Thymus (tissue), 11 donors: Measurements from ENCODE around the gene NCBP2. TPM values are rescaled to one million over a fixed set of nuclear protein-coding genes. Genes with fewer than 3 reads are reported as not detected.
A peak's percentile ranks its signal among the peaks of the same experiment; 100 is the strongest.

Source experiments
- DNase-seq, 9 donors: peaks; one replicate each; pipeline ENCODE4 v3.0.0-alpha.2; 2013; ENCODE audit warnings: low spot score in 9 of 9, low read depth in 6 of 9, missing footprints in 1 of 9
- H3K27ac ChIP-seq, 2 donors: one replicate each; pipeline ENCODE4 v1.5.1; 2013; ENCODE audit warnings: control low read depth in 1 of 2, low read depth in 1 of 2, low read length in 1 of 2, mild to moderate bottlenecking in 1 of 2, moderate library complexity in 1 of 2
- H3K27me3 ChIP-seq, 2 donors: one replicate each; pipeline ENCODE4 v1.5.1; 2013; ENCODE audit warnings: low read length in 1 of 2; ENCODE audit not compliant: control insufficient read depth in 2 of 2, insufficient read depth in 1 of 2
- H3K36me3 ChIP-seq, 2 donors: one replicate each; pipeline ENCODE4 v1.5.1; 2013; ENCODE audit warnings: low read length in 1 of 2, mild to moderate bottlenecking in 1 of 2, moderate library complexity in 1 of 2; ENCODE audit not compliant: control insufficient read depth in 2 of 2, insufficient read depth in 2 of 2
- H3K4me1 ChIP-seq, 2 donors: one replicate each; pipeline ENCODE4 v1.5.1; 2013; ENCODE audit warnings: low read length in 2 of 2; ENCODE audit not compliant: control insufficient read depth in 2 of 2, insufficient read depth in 2 of 2
- H3K4me3 ChIP-seq, 2 donors: one replicate each; pipeline ENCODE4 v1.5.1; 2013; ENCODE audit warnings: low read length in 2 of 2, control low read depth in 1 of 2, mild to moderate bottlenecking in 1 of 2
- H3K9me3 ChIP-seq, 2 donors: one replicate each; pipeline ENCODE4 v1.5.1; 2013; ENCODE audit warnings: low read length in 1 of 2, mild to moderate bottlenecking in 1 of 2; ENCODE audit not compliant: control insufficient read depth in 2 of 2, insufficient read depth in 1 of 2
- WGBS: extraction: QIAGEN DNeasy Blood & Tissue Kit; methylation state at CpG from one replicate; pipeline ENCODE4 v1.1.7; 2013; 5-methylcytosine and 5-hydroxymethylcytosine counted together
- polyA plus RNA-seq: library from polyadenylated mRNA; stranded (reverse); fragments of 200-250 nt; gene quantifications from one replicate; pipeline ENCODE4 v1.2.3, GENCODE V29; 2013
- total RNA-seq: library from RNA; stranded (reverse); fragments of 120-200 nt; gene quantifications from one replicate; pipeline ENCODE4 v1.2.4, GENCODE V29; 2013
- donor health status: healthy.

NCBP2 gene
- total and polyA plus RNA-seq, 2 donors = 46.6 to 77.5 TPM

DNA sequence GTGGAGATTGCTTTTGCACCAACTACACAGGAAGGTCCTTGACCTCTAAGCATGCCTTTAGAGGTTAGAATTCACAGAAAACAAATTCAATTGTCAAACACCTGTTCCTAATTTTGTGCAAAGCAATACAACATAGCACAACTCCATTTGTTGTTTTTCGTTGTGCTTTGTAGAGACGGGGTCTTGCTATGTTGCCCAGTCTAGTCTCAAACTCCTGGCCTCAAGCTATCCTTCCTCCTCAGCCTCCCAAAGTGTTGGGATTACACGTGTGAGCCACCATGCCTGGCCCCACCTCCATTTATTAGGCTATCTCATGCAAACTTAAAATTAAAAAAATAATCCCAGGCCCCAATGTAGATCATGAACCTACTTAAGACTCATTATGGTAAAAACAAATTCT is 6.0 kb downstream of the NCBP2 start:
- WGBS = 96% methylated on average over 3 of the region's 3 CpGs
- Histone ChIP-seq H3K9me3 (no peaks in the 10 kb centered on the region), H3K4me1 (peaks cover 28 to 34% of the 10 kb centered on the region in 2 donors), H3K27me3 (no peaks in the 10 kb centered on the region), H3K27ac (no peak overlapping the region), H3K36me3 (peaks cover 50 to 73% of the 10 kb centered on the region in 2 donors), H3K4me3 (no peak overlapping the region)
- no peak for DNase-seq

DNA sequence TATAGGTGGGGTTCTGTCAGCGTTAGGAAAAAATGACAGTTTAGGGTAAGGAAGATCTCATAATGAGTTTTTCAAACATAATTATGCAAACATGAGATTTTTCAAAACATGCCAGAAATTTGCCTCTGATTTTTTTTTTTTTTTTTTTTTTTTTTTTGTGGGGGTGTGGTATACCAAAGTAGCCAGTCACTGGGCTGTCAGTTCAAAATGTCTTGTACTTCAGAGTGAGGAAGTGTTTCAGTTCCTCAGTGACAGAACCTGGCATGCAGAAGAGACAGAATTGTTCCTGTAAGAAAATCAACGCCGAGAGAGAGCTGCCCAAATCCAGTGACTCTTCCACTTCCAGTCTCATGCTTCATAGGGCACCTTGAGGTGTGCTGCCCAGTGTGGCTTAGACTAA is 9.7 kb downstream of the NCBP2 start:
- H3K27me3 ChIP-seq = no peaks in the 10 kb centered on the region
- WGBS = 95% methylated on average over 3 of the region's 3 CpGs
- no peak overlapping the region for H3K27ac ChIP-seq
- no peak for DNase-seq
- H3K4me1 ChIP-seq = peaks cover 7 to 9% of the 10 kb centered on the region in 2 donors
- H3K9me3 ChIP-seq = no peaks in the 10 kb centered on the region
- peaks cover 62 to 88% of the 10 kb centered on the region in 2 donors for H3K36me3 ChIP-seq
- H3K4me3 ChIP-seq = no peak overlapping the region

DNA sequence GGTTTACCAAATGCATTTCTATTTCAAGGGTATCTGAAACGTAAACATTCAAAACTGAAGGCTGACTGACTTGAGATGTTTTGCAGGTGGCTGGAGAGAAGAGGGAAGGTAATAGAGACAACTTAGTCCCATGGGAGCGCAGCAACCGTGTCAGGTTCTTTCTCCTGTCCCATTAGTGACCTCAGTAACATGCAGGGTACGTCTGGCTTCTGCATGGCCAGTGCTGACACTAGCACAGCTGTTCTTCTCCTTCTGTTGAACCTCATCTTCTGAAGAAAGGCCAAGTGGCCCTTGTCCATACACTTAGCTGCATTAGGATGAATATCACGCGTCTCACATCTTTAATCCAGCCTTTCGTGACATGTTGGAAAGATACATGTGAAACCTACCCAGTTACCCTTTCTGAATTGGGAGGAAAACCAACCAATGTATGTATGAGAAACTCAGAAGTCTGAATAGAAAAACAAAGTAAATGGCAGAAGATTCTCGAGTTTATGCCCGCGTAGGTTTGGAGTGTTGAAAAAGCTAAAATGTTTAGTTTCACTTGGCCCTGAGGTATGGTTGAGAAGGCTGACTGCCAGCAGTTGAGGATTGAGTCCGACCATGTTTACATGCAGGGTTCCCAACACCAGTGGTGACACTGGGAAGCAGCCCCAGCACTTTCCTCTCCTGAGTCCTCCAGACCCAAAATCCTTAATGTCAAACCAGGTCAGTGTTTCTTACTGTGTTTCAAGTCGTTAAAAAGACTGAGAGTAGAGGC is 10.3 kb downstream of the NCBP2 start:
- WGBS = 97% methylated on average over 12 of the region's 12 CpGs
- no peak for DNase-seq
- Histone ChIP-seq H3K27me3 (no peaks in the 10 kb centered on the region), H3K9me3 (no peaks in the 10 kb centered on the region), H3K4me1 (peaks cover 9 to 11% of the 10 kb centered on the region in 2 donors), H3K4me3 (no peak overlapping the region), H3K27ac (no peak overlapping the region), H3K36me3 (peaks cover 56 to 84% of the 10 kb centered on the region in 2 donors)

DNA sequence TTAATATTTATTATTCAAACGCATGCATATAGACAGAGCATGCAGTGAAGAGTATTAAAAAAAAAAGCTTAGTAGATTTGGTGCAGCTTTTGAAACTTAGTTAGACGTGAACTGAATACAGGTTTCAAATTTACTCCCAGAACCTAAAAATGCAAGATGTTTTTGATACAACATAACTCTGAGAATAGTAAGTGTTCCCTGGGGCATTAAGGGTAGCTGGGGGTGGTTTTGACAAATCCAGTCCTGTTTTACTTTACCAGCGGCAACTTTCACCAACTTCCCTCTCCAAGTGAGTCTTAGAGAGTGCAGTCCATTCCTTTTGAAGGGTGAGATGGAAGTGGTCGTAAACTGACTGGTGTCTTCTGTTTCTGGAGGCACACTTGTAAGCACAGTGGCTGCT is 11.2 kb downstream of the NCBP2 start:
- no peak for DNase-seq
- Histone ChIP-seq H3K9me3 (no peaks in the 10 kb centered on the region), H3K4me1 (peaks cover 13 to 15% of the 10 kb centered on the region in 2 donors), H3K36me3 (peaks cover 50 to 78% of the 10 kb centered on the region in 2 donors), H3K27ac (no peak overlapping the region), H3K27me3 (no peaks in the 10 kb centered on the region), H3K4me3 (no peak overlapping the region)
- 97% methylated on average over 4 of the region's 4 CpGs for WGBS

DNA sequence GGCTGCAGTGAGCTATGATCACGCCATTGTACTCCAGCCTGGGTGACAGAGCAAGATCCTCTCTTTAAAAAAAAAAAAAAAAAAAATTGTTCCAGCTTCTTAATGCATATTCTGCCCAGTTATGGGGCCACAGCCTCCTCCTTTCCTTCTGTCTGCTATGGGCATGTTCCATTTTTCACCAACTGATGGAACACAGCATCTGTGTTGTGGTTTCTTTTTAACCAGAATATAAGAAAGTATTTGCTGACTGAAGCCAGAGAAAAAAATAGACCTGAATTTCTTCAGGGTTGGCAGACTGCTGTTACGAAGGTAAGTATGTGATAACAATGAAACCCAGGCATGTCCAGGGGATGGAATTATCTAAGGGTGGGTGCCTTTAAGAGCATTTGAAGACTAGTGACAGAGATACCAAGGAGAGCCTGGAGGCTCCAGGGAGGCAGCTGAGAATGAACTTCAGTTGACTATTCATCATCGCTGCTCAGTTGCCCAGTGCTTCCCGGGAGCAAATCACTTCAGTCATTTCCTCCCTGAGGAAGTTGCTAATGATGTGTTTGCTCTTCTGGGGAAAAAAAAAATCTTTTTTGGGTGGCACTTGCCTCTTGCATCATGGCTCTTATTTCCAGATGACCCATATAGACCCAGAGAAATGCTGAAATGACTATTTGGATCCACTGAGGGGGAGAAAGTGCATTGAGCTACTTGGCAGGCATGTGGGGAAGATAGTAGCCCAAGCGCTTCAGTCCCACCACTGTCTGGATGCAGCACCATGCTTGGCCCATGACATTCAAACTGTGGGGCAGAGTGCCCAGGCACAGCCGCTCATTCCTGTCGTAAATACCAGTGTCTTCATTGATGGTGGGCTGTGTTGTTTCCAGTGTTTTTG is 14.5 kb downstream of the NCBP2 start:
- Histone ChIP-seq H3K27ac (no peak overlapping the region), H3K36me3 (peaks cover 32 to 58% of the 10 kb centered on the region in 2 donors), H3K27me3 (no peaks in the 10 kb centered on the region), H3K4me1 (peaks cover 13 to 15% of the 10 kb centered on the region in 2 donors), H3K9me3 (no peaks in the 10 kb centered on the region), H3K4me3 (no peak overlapping the region)
- DNase-seq = peak in 1 of 9 donors; percentile 36
- WGBS = 81% methylated on average over 7 of the region's 7 CpGs

DNA sequence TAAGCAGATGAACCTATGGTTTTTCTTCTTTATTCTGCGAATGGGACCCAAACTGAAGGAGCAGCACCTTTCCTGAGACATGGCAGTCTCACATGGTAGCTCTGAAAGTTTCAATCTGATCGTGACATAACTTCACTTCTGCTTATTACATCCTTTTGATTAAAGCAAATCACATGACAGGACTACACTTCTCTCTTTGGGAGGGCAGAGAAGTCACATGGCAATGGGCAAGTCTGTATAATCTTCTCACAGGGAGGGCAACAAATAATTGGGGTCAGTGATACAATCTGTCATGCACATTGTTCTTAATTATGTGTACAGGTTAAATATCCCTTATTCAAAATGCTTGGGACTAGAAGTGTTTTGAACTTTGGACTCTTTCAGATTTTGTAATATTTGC is 21.6 kb downstream of the NCBP2 start:
- Histone ChIP-seq H3K27ac (no peak overlapping the region), H3K4me1 (no peaks in the 10 kb centered on the region), H3K9me3 (peaks cover 0 to 4% of the 10 kb centered on the region in 2 donors), H3K27me3 (no peaks in the 10 kb centered on the region), H3K4me3 (no peak overlapping the region), H3K36me3 (peaks cover 11 to 17% of the 10 kb centered on the region in 2 donors)
- WGBS = 65% methylated on average over 2 of the region's 2 CpGs
- DNase-seq = no peak

DNA sequence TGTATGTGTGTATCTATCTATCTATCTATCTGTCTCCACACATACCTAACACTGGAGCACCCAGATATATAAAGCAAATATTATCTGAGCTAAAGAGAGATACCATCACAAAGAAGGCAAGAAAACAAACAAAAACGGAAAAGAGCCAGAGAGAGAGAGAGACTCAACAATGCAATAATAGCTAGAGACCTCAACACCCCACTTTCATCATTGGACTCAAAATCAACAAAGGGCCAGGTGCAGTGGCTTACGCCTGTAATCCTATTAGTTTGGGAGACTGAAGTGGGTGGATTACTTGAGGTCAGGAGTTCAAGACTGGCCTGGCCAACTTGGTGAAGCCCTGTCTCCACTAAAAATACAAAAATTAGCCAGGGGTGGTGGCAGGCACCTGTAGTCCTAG is 23.4 kb downstream of the NCBP2 start:
- 97% methylated on average over 2 of the region's 2 CpGs for WGBS
- H3K36me3 ChIP-seq = peaks cover 20 to 24% of the 10 kb centered on the region in 2 donors
- no peaks in the 10 kb centered on the region for H3K4me1 ChIP-seq
- DNase-seq = no peak
- no peak overlapping the region for H3K27ac ChIP-seq
- no peaks in the 10 kb centered on the region for H3K27me3 ChIP-seq
- peaks cover 0 to 4% of the 10 kb centered on the region in 2 donors for H3K9me3 ChIP-seq
- no peak overlapping the region for H3K4me3 ChIP-seq

DNA sequence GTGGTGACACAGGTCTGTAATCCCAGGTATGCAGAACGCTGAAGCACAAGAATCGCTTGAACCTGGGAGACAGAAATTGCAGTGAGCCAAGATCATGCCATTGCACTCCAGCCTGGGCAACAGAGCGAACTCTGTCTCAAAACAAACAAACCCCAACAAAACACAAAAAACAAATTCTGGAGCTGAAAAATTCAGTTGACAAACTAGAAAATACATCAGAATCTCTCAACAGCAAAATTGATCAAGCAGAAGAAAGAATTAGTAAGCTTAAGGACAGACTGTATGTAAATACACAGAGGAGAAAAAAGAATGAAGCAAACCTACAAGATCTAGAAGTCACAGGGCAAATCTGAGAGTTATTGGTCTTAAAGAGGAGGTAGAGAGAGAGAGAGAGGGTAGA is 25.3 kb downstream of the NCBP2 start:
- DNase-seq = no peak
- WGBS = 98% methylated on average over 3 of the region's 3 CpGs
- H3K36me3 ChIP-seq = peaks cover 13 to 15% of the 10 kb centered on the region in 2 donors
- no peaks in the 10 kb centered on the region for H3K27me3 ChIP-seq
- no peak overlapping the region for H3K4me3 ChIP-seq
- H3K9me3 ChIP-seq = peaks cover 0 to 4% of the 10 kb centered on the region in 2 donors
- H3K4me1 ChIP-seq = no peaks in the 10 kb centered on the region
- H3K27ac ChIP-seq = no peak overlapping the region

DNA sequence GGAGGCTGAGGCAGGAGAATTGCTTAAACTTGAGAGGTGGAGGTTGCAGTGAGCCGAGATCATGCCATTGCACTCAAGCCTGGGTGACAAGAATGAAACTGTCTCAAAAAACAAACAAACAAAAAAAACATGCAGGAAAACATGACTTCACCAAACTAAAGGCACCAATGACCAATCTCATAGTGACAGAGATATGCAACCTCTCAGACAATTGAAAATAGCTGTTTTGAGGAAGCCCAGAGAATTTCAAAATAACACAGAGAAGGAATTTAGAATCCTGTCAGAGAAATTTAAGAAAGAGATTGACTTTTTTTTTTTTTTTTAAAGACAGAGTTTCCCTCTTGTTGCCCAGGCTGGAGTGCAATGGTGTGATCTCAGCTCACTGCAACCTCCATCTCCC is 26.1 kb downstream of the NCBP2 start:
- Histone ChIP-seq H3K4me1 (no peaks in the 10 kb centered on the region), H3K9me3 (peaks cover 0 to 4% of the 10 kb centered on the region in 2 donors), H3K27me3 (no peaks in the 10 kb centered on the region), H3K27ac (no peak overlapping the region), H3K4me3 (no peak overlapping the region), H3K36me3 (peaks cover 13 to 15% of the 10 kb centered on the region in 2 donors)
- no peak for DNase-seq
- 98% methylated on average over 1 of the region's 1 CpG for WGBS
